ENCODE measurements around the gene PRXL2B.
A peak's percentile ranks its signal among the peaks of the same experiment; 100 is the strongest.
"Not testable (repeated sequence)": the region's sequence is repeated elsewhere in the genome, so short reads cannot be mapped to it uniquely, and the experiment has no call there.

Gene PRXL2B

DNA sequence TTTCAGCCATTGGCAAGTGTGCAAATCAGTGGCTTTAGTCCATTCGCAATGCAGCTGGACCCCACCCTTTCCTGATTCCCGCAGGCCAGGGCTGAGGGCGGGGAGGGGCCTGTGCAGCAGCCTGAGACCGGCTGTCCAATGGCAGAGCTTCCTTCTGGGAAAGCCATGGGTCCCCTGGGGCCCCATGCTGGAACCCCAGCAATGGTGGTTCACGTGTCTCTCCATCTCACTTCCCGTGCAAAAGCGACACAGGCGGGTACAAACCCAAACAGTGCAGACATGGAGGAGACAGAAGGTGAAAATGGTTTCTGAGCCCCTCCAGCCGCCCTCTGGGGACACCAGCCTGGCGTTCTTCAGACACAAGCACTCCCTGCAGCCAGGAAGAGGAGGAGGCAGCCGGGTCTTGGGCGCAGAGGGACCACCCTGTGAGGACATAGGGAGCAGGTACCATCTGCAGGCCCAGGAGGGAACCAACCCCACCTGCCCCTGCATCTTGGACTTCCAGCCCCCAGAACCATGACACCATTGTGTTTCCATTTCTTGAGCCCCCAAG lies 36.2 kb upstream of the PRXL2B start:
- DNase-seq (ENCODE audit: low read depth in 2 of 2): not testable (repeated sequence)

GRCh38 chr1:2551544-2551943 lies 35.0 kb upstream of the PRXL2B start:
- not testable (repeated sequence) for DNase-seq (ENCODE audit: low read depth in 2 of 2)

DNA sequence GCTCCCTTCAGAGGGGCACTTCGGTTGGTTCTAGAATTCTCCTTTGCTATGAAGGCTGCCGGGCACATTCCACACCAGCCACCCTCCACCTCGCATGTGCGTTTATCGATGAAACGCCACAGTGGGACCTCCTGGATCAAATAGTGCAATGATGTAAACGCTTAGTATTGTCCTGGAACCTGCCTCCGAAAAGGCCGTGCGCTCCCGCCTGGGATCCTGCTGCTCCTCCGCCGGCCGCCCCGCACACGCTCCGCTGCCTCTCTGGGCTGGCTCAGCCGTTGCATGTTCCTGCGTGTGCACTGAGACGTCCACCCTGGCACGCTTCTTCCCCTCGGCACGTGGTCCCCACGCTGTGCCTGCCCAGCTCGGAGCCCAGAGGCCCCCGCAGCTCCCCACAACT lies 34.4 kb upstream of the PRXL2B start:
- no peak for DNase-seq (ENCODE audit: low read depth in 2 of 2)

GRCh38 chr1:2553076-2553475 lies 33.5 kb upstream of the PRXL2B start:
- DNase-seq (ENCODE audit: low read depth in 2 of 2): not testable (repeated sequence)

- DNase-seq (ENCODE audit: low read depth in 2 of 2): no peak
These were observed 32.5 kb upstream of the PRXL2B start for GRCh38 chr1:2553871-2554620.

- peak; percentile 28 to 40 for DNase-seq (ENCODE audit: low read depth in 2 of 2)
These were observed 31.8 kb upstream of the PRXL2B start for GRCh38 chr1:2554621-2555387.

GRCh38 chr1:2555634-2556276 lies 30.8 kb upstream of the PRXL2B start:
- DNase-seq (ENCODE audit: low read depth in 2 of 2): peak; percentile 63 to 66

GRCh38 chr1:2556277-2556677 lies 30.3 kb upstream of the PRXL2B start, which contains the start of gene TNFRSF14:
Gene TNFRSF14, plus strand, starts transcription at chr1:2556371. Its CDS starts 294 bp downstream, at chr1:2556665.
- DNase-seq (ENCODE audit: low read depth in 2 of 2): peak; percentile 66 to 68

GRCh38 chr1:2556678-2557481 lies 29.7 kb upstream of the PRXL2B start:
- no peak for DNase-seq (ENCODE audit: low read depth in 2 of 2)

- no peak for DNase-seq (ENCODE audit: low read depth in 2 of 2)
These were observed 28.8 kb upstream of the PRXL2B start for GRCh38 chr1:2557482-2558400.

DNA sequence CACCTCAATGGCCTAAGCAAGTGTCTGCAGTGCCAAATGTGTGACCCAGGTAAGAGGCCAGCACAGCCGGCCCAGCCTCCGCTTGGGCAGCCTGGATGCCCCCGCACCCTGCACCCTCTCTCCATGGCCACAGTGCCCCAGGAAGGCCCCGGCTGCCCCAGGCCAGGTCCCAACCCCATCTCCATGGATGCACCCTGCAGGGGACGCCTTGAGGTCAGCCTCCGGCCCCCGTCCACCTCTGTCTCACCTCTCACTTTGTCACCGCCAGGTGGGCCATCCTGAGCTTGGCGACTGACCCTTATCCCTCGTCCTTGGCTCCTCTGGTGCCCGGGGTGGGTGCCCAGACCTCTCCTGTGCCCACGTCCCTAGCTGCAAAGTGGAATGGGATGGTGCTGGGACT lies 28.2 kb upstream of the PRXL2B start:
- DNase-seq (ENCODE audit: low read depth in 2 of 2): no peak

DNA sequence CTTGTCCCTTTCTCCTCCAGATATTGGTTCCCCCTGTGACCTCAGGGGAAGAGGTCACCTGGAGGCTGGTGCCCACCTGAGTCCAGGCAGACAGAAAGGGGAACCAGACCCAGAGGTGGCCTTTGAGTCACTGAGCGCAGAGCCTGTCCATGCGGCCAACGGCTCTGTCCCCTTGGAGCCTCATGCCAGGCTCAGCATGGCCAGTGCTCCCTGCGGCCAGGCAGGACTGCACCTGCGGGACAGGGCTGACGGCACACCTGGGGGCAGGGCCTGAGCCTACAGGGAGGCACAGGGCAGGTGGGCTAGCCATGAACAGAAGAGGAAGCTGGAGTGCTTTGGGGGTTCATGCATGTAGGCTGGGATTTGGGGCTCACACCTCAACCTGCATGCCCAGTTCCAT lies 27.7 kb upstream of the PRXL2B start:
- no peak for DNase-seq (ENCODE audit: low read depth in 2 of 2)

GRCh38 chr1:2559509-2560298 lies 26.9 kb upstream of the PRXL2B start:
- no peak for DNase-seq (ENCODE audit: low read depth in 2 of 2)

- DNase-seq (ENCODE audit: low read depth in 2 of 2): no peak
These were observed 26.1 kb upstream of the PRXL2B start for GRCh38 chr1:2560299-2561073.

- no peak for DNase-seq (ENCODE audit: low read depth in 2 of 2)
These were observed 25.1 kb upstream of the PRXL2B start for GRCh38 chr1:2561446-2561845.

- no peak for DNase-seq (ENCODE audit: low read depth in 2 of 2)
These were observed 24.4 kb upstream of the PRXL2B start for GRCh38 chr1:2561898-2562895.

GRCh38 chr1:2563205-2563604 lies 23.4 kb upstream of the PRXL2B start:
- DNase-seq (ENCODE audit: low read depth in 2 of 2): no peak
